NCI-H748 (cell line): ENCODE data around the gene FSTL3.

Source experiments
- DNase-seq: peaks from one replicate; lab custom pipeline; 2025; ENCODE audit not compliant: unreplicated experiment; lab: John Stamatoyannopoulos, UW

Gene FSTL3

GRCh38 chr19:644789-645188 is 31.4 kb upstream of the FSTL3 start:
- no peak for DNase-seq

DNA sequence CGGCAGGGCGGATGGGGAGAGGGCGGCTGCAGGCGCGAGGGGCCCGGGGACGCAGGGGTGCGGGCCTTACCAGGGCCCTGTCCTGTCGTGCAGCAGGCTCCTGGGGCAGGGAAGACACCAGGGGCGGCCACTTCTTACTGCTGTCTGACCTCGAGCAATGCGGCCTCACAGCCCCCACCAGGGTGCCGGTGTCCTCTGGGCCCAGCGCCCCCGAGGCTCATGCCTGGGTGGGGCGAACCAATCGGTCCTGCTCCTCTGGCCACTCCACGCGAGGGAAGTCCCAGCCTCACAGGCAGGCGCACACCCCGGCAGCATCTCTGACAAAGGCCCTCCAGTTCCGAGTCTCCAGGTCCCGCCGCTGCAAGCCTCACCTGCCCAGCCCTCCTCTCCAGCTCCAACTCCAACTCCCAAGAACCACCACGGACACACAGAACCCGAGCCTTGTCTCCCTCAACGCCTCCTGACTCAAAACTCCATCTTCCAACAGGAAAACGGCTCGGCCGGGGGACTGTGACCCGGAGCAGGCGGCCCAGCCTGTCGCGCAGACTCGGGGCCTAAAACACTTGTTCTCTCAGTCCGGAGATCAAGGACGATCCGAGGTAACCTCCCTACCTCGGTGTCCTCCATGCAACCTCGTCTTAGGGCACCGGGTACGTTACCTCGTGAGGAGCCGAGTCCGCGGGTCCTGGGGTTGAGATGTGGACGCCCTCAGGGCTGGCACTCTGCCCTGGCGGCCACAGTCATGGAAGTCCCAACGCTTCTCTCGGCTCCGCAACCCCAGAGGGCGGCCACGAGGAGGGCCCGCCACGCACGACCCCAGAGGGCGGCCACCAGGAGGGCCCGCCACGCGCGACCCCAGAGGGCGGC is 30.0 kb upstream of the FSTL3 start:
- DNase-seq = no peak

DNA sequence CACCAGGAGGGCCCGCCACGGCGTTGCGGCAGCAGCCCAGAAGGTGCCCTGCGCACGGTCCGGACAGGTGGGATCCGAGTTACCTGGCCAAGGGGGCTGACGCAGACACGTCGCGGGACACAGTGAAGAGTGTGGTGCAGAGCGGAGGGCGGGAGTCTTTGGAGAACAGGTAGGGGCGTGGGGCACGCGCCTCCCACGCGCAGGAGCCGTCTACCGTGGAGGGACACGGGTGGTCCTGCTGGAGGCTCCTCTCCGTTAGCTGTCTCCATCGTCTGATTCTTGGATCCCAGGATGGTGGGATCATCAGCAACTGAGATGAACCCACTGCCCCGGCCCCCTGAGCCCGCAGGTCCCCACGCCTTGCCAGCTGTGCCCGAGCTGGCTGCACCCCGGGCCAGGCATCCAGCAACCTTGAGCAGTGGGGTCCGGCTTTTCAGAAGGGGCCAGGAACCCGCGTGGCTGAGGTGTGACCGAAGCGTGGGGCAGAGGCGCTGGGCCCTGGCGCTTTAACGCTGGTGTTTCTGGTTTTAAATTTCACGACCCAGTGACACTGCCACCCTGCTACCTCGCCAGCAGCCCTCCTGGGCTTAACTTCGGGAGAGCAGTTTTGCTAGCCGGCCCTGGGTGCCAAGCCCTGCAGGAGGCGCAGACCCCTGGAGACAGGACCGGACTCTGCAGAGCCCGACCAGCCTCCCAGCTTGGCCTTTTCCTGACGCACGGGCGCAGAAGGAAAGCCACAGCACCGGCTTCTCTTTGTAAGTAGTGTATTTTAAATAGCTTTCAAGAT is 29.2 kb upstream of the FSTL3 start:
- no peak for DNase-seq

GRCh38 chr19:647566-648284 is 28.5 kb upstream of the FSTL3 start:
- no peak for DNase-seq

GRCh38 chr19:648305-648704 is 27.9 kb upstream of the FSTL3 start:
- no peak for DNase-seq

DNA sequence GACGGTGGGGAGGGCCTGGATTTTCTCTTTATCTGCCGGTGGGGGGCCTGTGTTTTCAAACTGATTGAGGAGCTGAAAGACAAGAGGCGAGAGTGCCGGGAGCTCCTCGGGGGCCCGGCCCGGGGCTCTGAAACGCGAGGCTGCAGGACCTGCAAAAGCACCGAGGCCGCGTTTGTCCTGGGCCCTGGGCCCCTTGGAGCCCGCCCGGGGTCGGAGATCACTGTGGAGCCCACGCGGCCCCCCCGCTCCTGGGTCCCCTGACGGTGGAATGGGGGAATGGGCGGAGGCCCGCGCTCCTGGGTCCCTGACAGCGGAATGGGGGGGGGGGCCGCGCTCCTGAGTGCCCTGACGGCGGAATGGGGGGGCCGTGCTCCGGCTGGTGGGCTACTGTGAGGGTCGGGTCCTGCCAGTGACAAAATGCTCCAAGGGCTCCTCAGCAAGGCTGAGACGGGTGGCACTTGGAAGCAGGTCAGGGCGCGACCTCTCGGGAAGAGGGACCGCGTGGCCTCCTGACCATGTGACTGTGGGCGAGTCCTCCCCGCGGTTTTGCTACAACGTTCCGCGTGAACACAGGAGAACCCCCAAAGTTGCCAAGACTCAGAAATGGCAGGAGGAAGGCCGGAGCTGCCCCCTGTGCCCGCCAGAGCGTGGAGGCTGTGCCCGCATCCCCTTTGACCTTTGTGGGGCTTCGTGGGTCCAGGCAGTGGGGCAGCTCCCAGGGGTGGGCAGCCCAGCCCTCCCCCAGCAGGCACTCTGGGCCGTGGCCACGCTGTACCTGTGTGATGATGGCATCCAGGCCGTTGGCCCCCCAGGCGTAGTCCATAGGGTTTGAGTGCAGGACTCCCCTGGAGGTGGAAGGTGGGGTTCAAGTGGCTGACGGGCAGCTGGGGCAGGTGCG is 27.0 kb upstream of the FSTL3 start:
- no peak for DNase-seq

- no peak for DNase-seq
Observed at GRCh38 chr19:650121-650520, 26.1 kb upstream of the FSTL3 start.

- DNase-seq = no peak
Observed at GRCh38 chr19:651114-651818, 24.9 kb upstream of the FSTL3 start.

GRCh38 chr19:651991-652390 is 24.2 kb upstream of the FSTL3 start:
- DNase-seq = no peak

GRCh38 chr19:652467-653389 is 23.5 kb upstream of the FSTL3 start:
- DNase-seq = no peak

DNA sequence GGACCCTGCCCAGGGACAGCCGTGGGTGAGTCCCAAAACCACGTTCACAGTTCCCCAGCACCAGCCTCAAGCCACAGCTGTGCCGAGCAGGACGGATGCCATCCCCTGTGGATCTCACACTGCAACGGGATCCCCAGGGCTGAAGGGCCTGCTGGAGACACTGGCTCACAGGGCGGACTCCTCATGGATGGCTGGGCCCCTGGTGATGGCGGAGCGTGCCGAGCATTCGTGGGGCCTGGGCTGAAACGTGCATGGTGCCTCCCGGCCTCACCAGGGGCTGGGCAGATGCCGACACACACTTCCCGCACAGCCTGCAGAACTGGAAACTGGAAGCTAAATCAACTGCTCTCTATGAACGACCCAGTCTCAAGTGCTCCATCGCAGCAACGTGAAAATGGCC is 22.8 kb upstream of the FSTL3 start:
- no peak for DNase-seq

GRCh38 chr19:655691-656090 is 20.5 kb upstream of the FSTL3 start:
- no peak for DNase-seq

GRCh38 chr19:656751-657559 is 19.2 kb upstream of the FSTL3 start:
- DNase-seq = no peak

DNA sequence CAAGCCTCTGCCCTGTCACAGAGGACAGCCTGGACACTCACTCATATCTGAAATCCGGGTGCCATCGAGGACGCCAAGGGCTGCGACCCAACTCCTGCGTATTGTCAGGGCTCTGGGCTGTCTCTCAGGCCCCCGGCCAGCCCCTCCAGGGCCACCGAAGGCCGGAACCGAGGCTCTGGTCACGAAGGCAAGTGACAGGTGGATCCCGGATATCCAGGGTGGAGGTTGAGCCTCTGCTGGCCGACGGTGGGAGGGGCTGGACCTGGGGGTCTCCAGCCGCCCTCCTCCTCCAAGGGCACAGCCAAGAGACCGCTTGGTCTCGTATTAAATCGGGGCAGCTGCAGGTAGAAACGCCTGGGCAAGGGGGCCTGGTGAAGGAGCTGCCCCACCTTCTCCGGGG is 18.6 kb upstream of the FSTL3 start:
- no peak for DNase-seq

DNA sequence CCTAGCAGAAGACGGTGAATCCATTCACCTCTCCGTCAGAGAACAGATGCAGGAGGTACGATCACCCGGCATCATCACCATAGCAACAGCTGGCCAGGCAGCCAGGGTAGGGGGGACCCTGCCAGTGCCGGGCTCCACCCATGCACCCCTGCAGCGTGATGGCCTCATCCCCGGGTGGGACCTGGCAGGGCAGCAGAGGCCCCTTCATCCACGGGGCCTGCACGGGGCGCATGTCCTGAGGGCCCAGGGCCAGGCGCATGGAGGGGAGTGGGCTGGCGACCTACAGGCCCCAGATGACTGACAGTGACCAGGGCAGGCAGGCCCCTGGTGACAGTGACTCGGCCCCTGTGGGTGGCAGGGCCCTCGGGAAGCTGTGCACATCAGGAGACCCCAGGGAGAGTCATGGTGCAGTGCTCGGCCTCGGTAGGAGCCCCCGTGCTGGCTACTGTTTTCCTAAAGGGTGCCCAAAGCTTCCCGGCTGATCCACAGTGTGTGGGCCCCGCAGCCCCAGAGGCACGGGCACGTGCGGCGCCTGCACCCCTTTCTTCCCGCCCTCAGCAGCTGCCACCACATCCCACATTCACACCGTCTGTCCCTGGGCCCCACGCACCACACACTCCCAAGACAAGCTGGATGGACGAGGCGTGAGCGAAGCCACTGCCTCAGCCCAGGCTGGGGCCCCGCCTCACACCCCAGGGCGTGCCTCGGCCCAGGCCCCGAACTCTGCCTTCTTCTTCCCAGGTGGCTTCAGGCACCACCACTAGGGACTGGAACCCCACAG is 17.9 kb upstream of the FSTL3 start:
- DNase-seq = no peak

GRCh38 chr19:658916-659839 is 17.0 kb upstream of the FSTL3 start:
- DNase-seq = no peak
